Ovary (tissue), 9 donors: Measurements from ENCODE around the gene PERCC1. TPM values are rescaled to one million over a fixed set of nuclear protein-coding genes. Genes with fewer than 3 reads are reported as not detected.

Source experiments
- DNase-seq, 5 donors: peaks; one replicate each; pipeline ENCODE4 v3.0.0-alpha.2; 2019 to 2020
- H3K27ac ChIP-seq, 2 donors: fragments of 200-600 bp; one replicate each; pipeline versions ENCODE4 v1.5.1 to v1.8.0; 2019 to 2022
- H3K27me3 ChIP-seq: fragments of 200-600 bp; one replicate; pipeline ENCODE4 v1.8.0; 2022
- H3K36me3 ChIP-seq: fragments of 200-600 bp; sonication (generic); one replicate; pipeline ENCODE4 v1.5.1; 2019
- H3K4me1 ChIP-seq: one replicate; pipeline ENCODE4 v1.8.1; 2013; ENCODE audit warnings: mild to moderate bottlenecking, moderate library complexity; ENCODE audit not compliant: insufficient read depth
- H3K4me3 ChIP-seq: fragments of 200-600 bp; sonication (generic); one replicate; pipeline ENCODE4 v1.5.1; 2017
- H3K9me3 ChIP-seq, 2 donors: fragments of 200-600 bp in 1 of 2; sonication (generic) in 1 of 2; one replicate each; pipeline versions ENCODE4 v1.5.1 to v1.8.1; 2013 to 2019; ENCODE audit warnings: mild to moderate bottlenecking in 1 of 2, moderate library complexity in 1 of 2
- EP300 ChIP-seq: sonication (generic); formaldehyde crosslinking; IDR thresholded peaks from one replicate; pipeline ENCODE4 v1.6.1; 2017; ENCODE audit warnings: antibody characterized with exemption
- POLR2A ChIP-seq: fragments of 450-650 bp; IDR thresholded peaks from one replicate; pipeline ENCODE4 v1.6.1; 2017; ENCODE audit warnings: antibody characterized with exemption, mild to moderate bottlenecking, moderate library complexity
- WGBS, 3 donors: extraction: QIAGEN DNeasy Blood & Tissue Kit in 1 of 3; methylation state at CpG; one replicate each; pipeline versions ENCODE4 v1.1.5 to v1.1.7; 2013 to 2017; 5-methylcytosine and 5-hydroxymethylcytosine counted together
- intact Hi-C, 4 donors: fragments of 100-400 bp; cut with DNase I; formaldehyde crosslinking; loops; one replicate each; pipeline versions ENCODE4 v1.11.0 to v1.15.1; 2022 to 2023
- polyA plus RNA-seq, 2 donors: library from polyadenylated mRNA; stranded (reverse); fragments of 200-250 nt in 1 of 2; fragments of 350-450 nt in 1 of 2; fragmentation: Illumina TruSeq in 1 of 2; extraction: RNeasy Lipid Tissue Mini Kit (QIAGEN cat#74804) in 1 of 2; gene quantifications; one replicate each; pipeline ENCODE4 v1.2.3, GENCODE V29; 2013 to 2014
- total RNA-seq, 7 donors: library from RNA; depleted of rRNA in 2 of 7; stranded (reverse); fragments of >200 nt in 2 of 7; fragmentation: NEBNext Ultra II Directional in 3 of 7; extraction: Animal tissue kit (Norgen Biotek cat#: 25700) in 3 of 7; gene quantifications; one replicate each; pipeline versions ENCODE4 v1.1.0 to v1.2.4, GENCODE V29; 2016 to 2023
- TF ChIP-seq, protein P1 (sequence below), 3 donors: fragments of 450-650 bp in 2 of 3; fragments of 200-600 bp in 1 of 3; IDR thresholded peaks; one replicate each; pipeline versions ENCODE4 v1.5.1 to v1.8.0; 2016 to 2022; ENCODE audit warnings: antibody characterized with exemption in 3 of 3, mild to moderate bottlenecking in 1 of 3
- donor health status: DM: no; HTN: no; CAD: no; lungs with moderate emphysema.
- donor health status: DM: no; HTN: no; CAD: no.
- donor health status: Bipolar disorder and iron deficiency.
- donor health status: DM: yes; HTN: yes; CAD: no.
- donor health status: DM: no; HTN: no; CAD: no.
- donor health status: DM: yes; HTN: yes; CAD: no.

Gene PERCC1
- total and polyA plus RNA-seq, 9 donors, result 0.08 to 0.62 TPM; not detected in 7

GRCh38 chr16:1456951-1457350 is 26.1 kb downstream of the PERCC1 start:
- Histone ChIP-seq H3K27me3 (no peaks in the 10 kb centered on the region), H3K27ac (no peak overlapping the region), H3K9me3 (no peaks in the 10 kb centered on the region), H3K4me3 (no peak overlapping the region), H3K36me3 (no peaks in the 10 kb centered on the region), H3K4me1 (no peaks in the 10 kb centered on the region)
- WGBS, 3 donors, result 81 to 91% (median 85%) methylated on average over 16 of the region's 16 CpGs
- TF ChIP-seq POLR2A, result no peak
- no peak for TF ChIP-seq EP300
- TF ChIP-seq, protein P1, sequence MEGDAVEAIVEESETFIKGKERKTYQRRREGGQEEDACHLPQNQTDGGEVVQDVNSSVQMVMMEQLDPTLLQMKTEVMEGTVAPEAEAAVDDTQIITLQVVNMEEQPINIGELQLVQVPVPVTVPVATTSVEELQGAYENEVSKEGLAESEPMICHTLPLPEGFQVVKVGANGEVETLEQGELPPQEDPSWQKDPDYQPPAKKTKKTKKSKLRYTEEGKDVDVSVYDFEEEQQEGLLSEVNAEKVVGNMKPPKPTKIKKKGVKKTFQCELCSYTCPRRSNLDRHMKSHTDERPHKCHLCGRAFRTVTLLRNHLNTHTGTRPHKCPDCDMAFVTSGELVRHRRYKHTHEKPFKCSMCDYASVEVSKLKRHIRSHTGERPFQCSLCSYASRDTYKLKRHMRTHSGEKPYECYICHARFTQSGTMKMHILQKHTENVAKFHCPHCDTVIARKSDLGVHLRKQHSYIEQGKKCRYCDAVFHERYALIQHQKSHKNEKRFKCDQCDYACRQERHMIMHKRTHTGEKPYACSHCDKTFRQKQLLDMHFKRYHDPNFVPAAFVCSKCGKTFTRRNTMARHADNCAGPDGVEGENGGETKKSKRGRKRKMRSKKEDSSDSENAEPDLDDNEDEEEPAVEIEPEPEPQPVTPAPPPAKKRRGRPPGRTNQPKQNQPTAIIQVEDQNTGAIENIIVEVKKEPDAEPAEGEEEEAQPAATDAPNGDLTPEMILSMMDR (IDR thresholded peaks at IDR 0.05), result no peak
- no peak for DNase-seq
- intact Hi-C loops, result no loop called here

- TF ChIP-seq, protein P1 (IDR thresholded peaks at IDR 0.05), result no peak
- TF ChIP-seq EP300 (no peak), POLR2A (no peak)
- H3K36me3 ChIP-seq, result no peaks in the 10 kb centered on the region
- intact Hi-C loops, result no loop called here
- no peaks in the 10 kb centered on the region for H3K4me1 ChIP-seq
- 90 to 92% (median 92%) methylated on average over 35 to 42 of the region's 42 CpGs for WGBS, 3 donors
- H3K4me3 ChIP-seq, result no peak overlapping the region
- H3K27ac ChIP-seq, result no peak overlapping the region
- no peak for DNase-seq
- no peaks in the 10 kb centered on the region for H3K27me3 ChIP-seq
- H3K9me3 ChIP-seq, result no peaks in the 10 kb centered on the region
Measured at GRCh38 chr16:1457489-1458245, 26.8 kb downstream of the PERCC1 start.

DNA sequence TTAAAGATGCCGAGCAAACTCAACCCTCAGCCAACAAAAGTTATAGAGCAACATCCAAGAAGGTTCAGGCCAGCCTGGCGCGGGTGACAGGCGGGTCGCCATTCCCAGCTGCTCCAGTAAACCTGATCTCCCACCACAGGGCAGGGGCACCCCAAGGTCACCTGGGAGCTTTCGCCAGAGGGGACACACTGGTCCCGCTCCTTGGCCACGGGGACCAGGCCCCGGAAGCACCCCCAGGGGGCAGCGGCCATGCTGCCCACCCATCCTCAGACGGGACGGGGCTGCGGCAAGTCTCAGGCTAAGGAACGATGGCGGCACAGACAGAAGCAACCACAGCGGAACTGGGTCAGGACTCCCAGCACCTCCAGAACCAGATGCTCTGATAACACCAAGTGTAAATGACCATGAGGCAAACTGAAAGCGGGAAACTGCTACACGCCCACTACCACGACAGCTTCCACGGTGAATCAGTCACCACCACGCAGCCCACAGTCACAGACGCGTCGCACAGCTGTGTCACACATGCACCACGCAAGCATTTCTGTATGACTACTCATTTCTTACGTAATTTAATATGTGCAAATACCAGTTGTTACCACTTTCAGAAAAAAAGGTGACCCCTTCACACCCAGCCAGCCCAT is 27.6 kb downstream of the PERCC1 start:
- H3K4me1 ChIP-seq, result no peaks in the 10 kb centered on the region
- H3K27me3 ChIP-seq, result no peaks in the 10 kb centered on the region
- H3K36me3 ChIP-seq, result no peaks in the 10 kb centered on the region
- no peak for DNase-seq
- TF ChIP-seq, protein P1 (IDR thresholded peaks at IDR 0.05), result no peak
- TF ChIP-seq EP300 (no peak), POLR2A (no peak)
- no peaks in the 10 kb centered on the region for H3K9me3 ChIP-seq
- intact Hi-C loops, result no loop called here
- H3K4me3 ChIP-seq, result no peak overlapping the region
- no peak overlapping the region for H3K27ac ChIP-seq
- 91 to 95% (median 91%) methylated on average over 25 to 26 of the region's 26 CpGs for WGBS, 3 donors

GRCh38 chr16:1458977-1459341 is 28.1 kb downstream of the PERCC1 start:
- H3K4me3 ChIP-seq, result no peak overlapping the region
- DNase-seq, result no peak
- 70 to 72% (median 72%) methylated on average over 12 to 14 of the region's 14 CpGs for WGBS, 3 donors
- H3K9me3 ChIP-seq, result no peaks in the 10 kb centered on the region
- TF ChIP-seq POLR2A, result no peak
- TF ChIP-seq EP300, result no peak
- TF ChIP-seq, protein P1 (IDR thresholded peaks at IDR 0.05), result no peak
- intact Hi-C loops, result no loop called here
- H3K27me3 ChIP-seq, result no peaks in the 10 kb centered on the region
- H3K36me3 ChIP-seq, result no peaks in the 10 kb centered on the region
- no peak overlapping the region for H3K27ac ChIP-seq
- H3K4me1 ChIP-seq, result no peaks in the 10 kb centered on the region
